ENCODE results near the gene IGHMBP2.
"Not testable (repeated sequence)": the region's sequence is repeated elsewhere in the genome, so short reads cannot be mapped to it uniquely, and the experiment has no call there.

The IGHMBP2 gene

DNA sequence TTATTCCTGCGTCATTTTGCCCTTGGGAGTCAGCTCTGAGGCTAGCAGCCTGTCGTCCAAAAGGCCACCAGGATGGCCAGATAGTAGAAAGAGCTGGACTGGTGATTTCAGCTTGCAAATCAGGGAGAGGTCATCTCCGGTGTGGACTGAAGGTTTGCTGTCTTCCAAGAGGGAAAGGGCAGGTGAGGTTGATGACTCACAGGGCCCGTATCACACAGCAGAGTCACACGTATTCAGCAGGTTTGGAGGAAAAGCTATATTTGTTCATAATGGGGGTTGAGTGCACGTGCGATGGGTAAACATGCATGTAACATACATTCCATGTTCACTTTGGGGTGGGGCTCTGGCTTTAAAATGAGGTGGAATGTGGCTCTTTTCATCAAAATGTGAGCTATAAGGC lies 25.7 kb upstream of the IGHMBP2 start:
- no peak for DNase-seq

DNA sequence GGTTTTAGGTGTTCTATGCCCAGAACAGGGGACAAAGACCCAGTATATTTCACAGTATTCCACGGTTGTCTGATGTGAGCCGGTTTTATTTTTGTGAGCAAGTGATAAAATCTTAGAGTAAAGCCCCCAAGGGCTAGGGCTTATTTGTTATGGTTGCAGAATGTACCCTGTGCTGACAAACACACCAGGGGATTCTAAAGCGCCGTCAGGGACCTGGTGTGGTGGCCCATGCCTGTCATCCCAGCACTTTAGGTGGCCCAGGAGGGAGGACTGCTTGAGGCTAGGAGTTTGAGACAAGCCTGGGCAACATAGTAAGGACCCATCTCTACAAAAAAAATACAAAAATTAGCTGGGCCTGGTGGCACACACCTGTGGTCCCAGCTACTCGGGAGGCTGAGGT lies 22.8 kb upstream of the IGHMBP2 start:
- no peak for ATAC-seq (ENCODE audit: insufficient read depth, low read depth)
- Histone ChIP-seq H3K27me3 (ENCODE audit: insufficient read depth, low read length, poor library complexity) (no peaks in the 10 kb centered on the region), H3K9ac (ENCODE audit: low read depth, low read length) (no peak overlapping the region), H2AFZ (ENCODE audit: low read depth, low read length) (no peak overlapping the region), H3K4me3 (ENCODE audit: low read depth in 1 of 2, low read length in 2 of 2) (no peak overlapping the region), H3K27ac (ENCODE audit: low read length) (no peak overlapping the region), H3K4me1 (ENCODE audit: insufficient read depth, low read length) (no peaks in the 10 kb centered on the region), H3K9me3 (ENCODE audit: insufficient read depth, low read length, severe bottlenecking) (no peaks in the 10 kb centered on the region), H4K20me1 (ENCODE audit: insufficient read depth, low read length) (no peaks in the 10 kb centered on the region; the same call in 1 of the 2 replicates), H3K4me2 (ENCODE audit: insufficient read depth, low read length) (no peak overlapping the region), H3K79me2 (ENCODE audit: insufficient read depth, low read length) (no peaks in the 10 kb centered on the region), H3K36me3 (ENCODE audit: insufficient read depth, low read length) (no peaks in the 10 kb centered on the region)
- TF ChIP-seq, protein P1, sequence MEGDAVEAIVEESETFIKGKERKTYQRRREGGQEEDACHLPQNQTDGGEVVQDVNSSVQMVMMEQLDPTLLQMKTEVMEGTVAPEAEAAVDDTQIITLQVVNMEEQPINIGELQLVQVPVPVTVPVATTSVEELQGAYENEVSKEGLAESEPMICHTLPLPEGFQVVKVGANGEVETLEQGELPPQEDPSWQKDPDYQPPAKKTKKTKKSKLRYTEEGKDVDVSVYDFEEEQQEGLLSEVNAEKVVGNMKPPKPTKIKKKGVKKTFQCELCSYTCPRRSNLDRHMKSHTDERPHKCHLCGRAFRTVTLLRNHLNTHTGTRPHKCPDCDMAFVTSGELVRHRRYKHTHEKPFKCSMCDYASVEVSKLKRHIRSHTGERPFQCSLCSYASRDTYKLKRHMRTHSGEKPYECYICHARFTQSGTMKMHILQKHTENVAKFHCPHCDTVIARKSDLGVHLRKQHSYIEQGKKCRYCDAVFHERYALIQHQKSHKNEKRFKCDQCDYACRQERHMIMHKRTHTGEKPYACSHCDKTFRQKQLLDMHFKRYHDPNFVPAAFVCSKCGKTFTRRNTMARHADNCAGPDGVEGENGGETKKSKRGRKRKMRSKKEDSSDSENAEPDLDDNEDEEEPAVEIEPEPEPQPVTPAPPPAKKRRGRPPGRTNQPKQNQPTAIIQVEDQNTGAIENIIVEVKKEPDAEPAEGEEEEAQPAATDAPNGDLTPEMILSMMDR (IDR thresholded peaks at IDR 0.05; ENCODE audit: borderline replicate concordance, extremely low read depth, low read length, poor library complexity, severe bottlenecking), result no peak
- TF ChIP-seq EZH2 (IDR thresholded peaks at IDR 0.05; ENCODE audit: borderline replicate concordance, low read depth, low read length, severe bottlenecking), result no peak
- no peak for DNase-seq

More for the DNA sequence above, 25.7 kb upstream of the IGHMBP2 start:
- TF ChIP-seq, protein P1 (IDR thresholded peaks at IDR 0.05; ENCODE audit: borderline replicate concordance, extremely low read depth, low read length, poor library complexity, severe bottlenecking), result no peak
- no peak for TF ChIP-seq EZH2 (IDR thresholded peaks at IDR 0.05; ENCODE audit: borderline replicate concordance, low read depth, low read length, severe bottlenecking)
- H3K9me3 ChIP-seq (ENCODE audit: insufficient read depth, low read length, severe bottlenecking), result no peaks in the 10 kb centered on the region
- H3K27ac ChIP-seq (ENCODE audit: low read length), result no peak overlapping the region
- H3K4me2 ChIP-seq (ENCODE audit: insufficient read depth, low read length), result no peak overlapping the region
- peaks cover 5% of the 10 kb centered on the region; the same call in 1 of the 2 replicates for H3K4me1 ChIP-seq (ENCODE audit: insufficient read depth, low read length)
- H3K27me3 ChIP-seq (ENCODE audit: insufficient read depth, low read length, poor library complexity), result no peaks in the 10 kb centered on the region
- no peaks in the 10 kb centered on the region; the same call in 1 of the 2 replicates for H4K20me1 ChIP-seq (ENCODE audit: insufficient read depth, low read length)
- ATAC-seq (ENCODE audit: insufficient read depth, low read depth), result no peak
- H3K4me3 ChIP-seq (ENCODE audit: low read depth in 1 of 2, low read length in 2 of 2), result no peak overlapping the region
- H3K9ac ChIP-seq (ENCODE audit: low read depth, low read length), result no peak overlapping the region
- no peaks in the 10 kb centered on the region for H3K79me2 ChIP-seq (ENCODE audit: insufficient read depth, low read length)
- no peak overlapping the region for H2AFZ ChIP-seq (ENCODE audit: low read depth, low read length)
- H3K36me3 ChIP-seq (ENCODE audit: insufficient read depth, low read length), result no peaks in the 10 kb centered on the region

DNA sequence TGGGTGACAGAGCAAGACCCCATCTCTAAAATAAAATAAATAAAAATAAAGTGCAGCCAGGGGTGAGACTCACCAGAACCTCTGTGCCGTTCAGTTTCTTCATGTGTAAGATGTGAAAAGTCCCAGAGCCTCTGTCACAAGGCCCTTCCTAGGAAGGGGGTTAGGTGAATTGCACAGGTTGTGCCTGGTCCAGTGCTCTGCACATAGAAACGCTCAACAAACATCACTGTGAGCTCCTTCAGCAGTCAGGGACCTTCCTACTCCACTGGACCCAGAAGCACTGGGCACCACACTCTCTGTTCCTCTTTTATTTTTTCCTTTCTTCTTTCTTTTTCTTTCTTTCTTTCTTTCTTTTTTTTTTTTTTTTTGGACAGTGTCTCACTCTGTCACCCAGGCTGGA lies 22.4 kb upstream of the IGHMBP2 start:
- H3K4me3 ChIP-seq (ENCODE audit: low read depth in 1 of 2, low read length in 2 of 2), result no peak overlapping the region
- no peak overlapping the region for H3K4me2 ChIP-seq (ENCODE audit: insufficient read depth, low read length)
- no peaks in the 10 kb centered on the region for H3K79me2 ChIP-seq (ENCODE audit: insufficient read depth, low read length)
- no peak overlapping the region for H3K9ac ChIP-seq (ENCODE audit: low read depth, low read length)
- H3K27ac ChIP-seq (ENCODE audit: low read length), result no peak overlapping the region
- no peaks in the 10 kb centered on the region; the same call in 1 of the 2 replicates for H4K20me1 ChIP-seq (ENCODE audit: insufficient read depth, low read length)
- H3K36me3 ChIP-seq (ENCODE audit: insufficient read depth, low read length), result no peaks in the 10 kb centered on the region
- DNase-seq (no peak), ATAC-seq (ENCODE audit: insufficient read depth, low read depth) (no peak)
- no peaks in the 10 kb centered on the region for H3K4me1 ChIP-seq (ENCODE audit: insufficient read depth, low read length)
- no peaks in the 10 kb centered on the region for H3K9me3 ChIP-seq (ENCODE audit: insufficient read depth, low read length, severe bottlenecking)
- H3K27me3 ChIP-seq (ENCODE audit: insufficient read depth, low read length, poor library complexity), result no peaks in the 10 kb centered on the region
- no peak for TF ChIP-seq EZH2 (IDR thresholded peaks at IDR 0.05; ENCODE audit: borderline replicate concordance, low read depth, low read length, severe bottlenecking)
- no peak overlapping the region for H2AFZ ChIP-seq (ENCODE audit: low read depth, low read length)

DNA sequence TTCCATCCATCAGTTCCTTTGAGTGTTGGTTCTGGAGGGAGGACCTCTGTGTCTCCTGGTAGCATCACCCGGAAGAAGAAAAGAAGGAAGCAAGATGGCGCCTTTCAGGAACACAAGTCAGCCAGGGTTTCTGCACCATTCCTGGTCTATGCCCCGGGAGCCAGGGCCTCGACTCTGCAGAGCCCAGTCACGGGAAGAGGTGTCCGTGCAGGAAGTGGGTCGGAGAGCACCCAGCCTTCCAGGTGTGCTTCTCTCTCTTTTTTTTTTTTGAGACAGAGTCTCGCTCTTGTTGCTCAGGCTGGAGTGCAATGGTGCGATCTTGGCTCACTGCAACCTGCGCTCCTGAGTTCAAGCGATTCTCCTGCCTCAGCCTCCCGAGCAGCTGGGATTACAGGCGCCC lies 21.3 kb upstream of the IGHMBP2 start:
- Histone ChIP-seq H3K27ac (ENCODE audit: low read length) (no peak overlapping the region), H3K4me3 (ENCODE audit: low read depth in 1 of 2, low read length in 2 of 2) (no peak overlapping the region), H3K9ac (ENCODE audit: low read depth, low read length) (no peak overlapping the region), H3K4me1 (ENCODE audit: insufficient read depth, low read length) (no peaks in the 10 kb centered on the region), H2AFZ (ENCODE audit: low read depth, low read length) (no peak overlapping the region), H3K27me3 (ENCODE audit: insufficient read depth, low read length, poor library complexity) (no peaks in the 10 kb centered on the region), H3K79me2 (ENCODE audit: insufficient read depth, low read length) (no peaks in the 10 kb centered on the region), H4K20me1 (ENCODE audit: insufficient read depth, low read length) (no peaks in the 10 kb centered on the region; the same call in 1 of the 2 replicates), H3K9me3 (ENCODE audit: insufficient read depth, low read length, severe bottlenecking) (no peaks in the 10 kb centered on the region), H3K36me3 (ENCODE audit: insufficient read depth, low read length) (no peaks in the 10 kb centered on the region), H3K4me2 (ENCODE audit: insufficient read depth, low read length) (no peak overlapping the region)
- ATAC-seq (ENCODE audit: insufficient read depth, low read depth), result no peak
- TF ChIP-seq, protein P1 (IDR thresholded peaks at IDR 0.05; ENCODE audit: borderline replicate concordance, extremely low read depth, low read length, poor library complexity, severe bottlenecking), result no peak
- no peak for TF ChIP-seq EZH2 (IDR thresholded peaks at IDR 0.05; ENCODE audit: borderline replicate concordance, low read depth, low read length, severe bottlenecking)
- DNase-seq, result no peak

DNA sequence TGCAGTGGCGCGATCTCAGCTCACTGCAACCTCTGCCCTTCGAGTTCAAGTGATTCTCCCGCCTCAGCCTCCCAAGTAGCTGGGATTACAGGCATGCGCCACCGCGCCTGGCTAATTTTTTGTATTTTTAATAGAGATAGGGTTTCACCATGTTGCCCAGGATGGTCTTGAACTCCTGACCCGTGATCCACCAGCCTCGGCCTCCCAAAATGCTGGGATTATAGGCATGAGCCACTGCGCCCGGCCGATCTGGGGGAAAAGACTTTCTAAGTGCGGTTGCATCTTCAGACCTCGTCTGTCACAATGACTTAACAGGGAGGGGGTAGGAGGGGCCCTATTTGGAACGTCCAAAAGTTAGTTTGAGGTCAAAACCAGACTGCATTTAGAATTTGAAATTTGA lies 18.9 kb upstream of the IGHMBP2 start:
- H3K9ac ChIP-seq (ENCODE audit: low read depth, low read length); H2AFZ ChIP-seq (ENCODE audit: low read depth, low read length); ATAC-seq (ENCODE audit: insufficient read depth, low read depth); H3K4me3 ChIP-seq (ENCODE audit: low read depth in 1 of 2, low read length in 2 of 2); H3K36me3 ChIP-seq (ENCODE audit: insufficient read depth, low read length); H3K4me1 ChIP-seq (ENCODE audit: insufficient read depth, low read length); H3K27ac ChIP-seq (ENCODE audit: low read length); H3K27me3 ChIP-seq (ENCODE audit: insufficient read depth, low read length, poor library complexity); H3K4me2 ChIP-seq (ENCODE audit: insufficient read depth, low read length); H3K79me2 ChIP-seq (ENCODE audit: insufficient read depth, low read length); DNase-seq; H3K9me3 ChIP-seq (ENCODE audit: insufficient read depth, low read length, severe bottlenecking); H4K20me1 ChIP-seq (ENCODE audit: insufficient read depth, low read length): not testable (repeated sequence)

Data from DND-41 (cell line).